Measurements from ENCODE around the gene CRTC3. TPM values are rescaled to one million over a fixed set of nuclear protein-coding genes. Genes with fewer than 3 reads are reported as not detected.

The CRTC3 gene
- total and polyA plus RNA-seq, 11 donors = 12.0 to 42.2 (median 24.0) TPM

GRCh38 chr15:90646662-90647305 is 117.1 kb downstream of the CRTC3 start:
- ATAC-seq (no peak), DNase-seq (no peak)
- Histone ChIP-seq H3K36me3 (peaks cover 3 to 37% (median 27%) of the 10 kb centered on the region in 9 donors), H3K9me3 (no peaks in the 10 kb centered on the region), H3K4me3 (no peak overlapping the region), H3K27me3 (no peaks in the 10 kb centered on the region), H3K4me1 (peaks cover 0 to 31% (median 15%) of the 10 kb centered on the region in 12 donors), H3K27ac (no peak overlapping the region)
- 71 to 74% (median 72%) methylated on average over 6 of the region's 6 CpGs for WGBS, 4 donors
- intact Hi-C loops (cut with DNase I) = loop anchor here in 5 of 10 donors (5.0 kb wide), 2 partner anchors 46 to 286 kb away; partner anchors contain the start of gene HDDC3 (in 1 of the 5)
- no peak for TF ChIP-seq POLR2A (IDR thresholded peaks at IDR 0.05)
- TF ChIP-seq CTCF (IDR thresholded peaks at IDR 0.05) = no peak

- DNase-seq = no peak
- H3K4me3 ChIP-seq = no peak overlapping the region
- peaks cover 0 to 31% (median 15%) of the 10 kb centered on the region in 12 donors for H3K4me1 ChIP-seq
- no peaks in the 10 kb centered on the region for H3K9me3 ChIP-seq
- no peak for ATAC-seq
- no peaks in the 10 kb centered on the region for H3K27me3 ChIP-seq
- peaks cover 3 to 31% (median 22%) of the 10 kb centered on the region in 9 donors for H3K36me3 ChIP-seq
- TF ChIP-seq CTCF (IDR thresholded peaks at IDR 0.05) (no peak), POLR2A (IDR thresholded peaks at IDR 0.05) (no peak)
- no peak overlapping the region for H3K27ac ChIP-seq
- 20 to 63% (median 52%) methylated on average over 1 to 2 of the region's 2 CpGs for WGBS, 4 donors
- intact Hi-C loops (cut with DNase I) = loop anchor here in 5 of 10 donors (5.0 kb wide), 2 partner anchors 45 to 285 kb away; partner anchors contain the start of gene HDDC3 (in 1 of the 5)
Observed at GRCh38 chr15:90647326-90647725, 117.6 kb downstream of the CRTC3 start.

- intact Hi-C loops (cut with DNase I) = loop anchor here (1.0 to 5.0 kb wide), 10 partner anchors 44 to 286 kb away; partner anchors contain the start of genes UNC45A (in 2 of the 10), FES (in 1 of the 10) and HDDC3 (in 1 of the 10)
- 29 to 40% (median 36%) methylated on average over 14 of the region's 14 CpGs for WGBS, 4 donors
- Histone ChIP-seq H3K4me1 (peaks cover 0 to 31% (median 15%) of the 10 kb centered on the region in 12 donors), H3K36me3 (peaks cover 0 to 21% (median 11%) of the 10 kb centered on the region in 9 donors), H3K4me3 (peak overlapping the region in 1 of 12 donors; percentile 2), H3K27ac (peak overlapping the region; percentile 16 to 80 (median 58)), H3K27me3 (no peaks in the 10 kb centered on the region), H3K9me3 (no peaks in the 10 kb centered on the region)
- TF ChIP-seq POLR2A (IDR thresholded peaks at IDR 0.05) = no peak
- peak; percentile 80 to 97 (median 93) for TF ChIP-seq CTCF (IDR thresholded peaks at IDR 0.05)
- DNase-seq (peak; percentile 61 to 79 (median 75)), ATAC-seq (peak; percentile 66 to 89 (median 74))
Observed at GRCh38 chr15:90648137-90649070, 118.7 kb downstream of the CRTC3 start.
